ENCODE data around the gene CHST11. TPM values are rescaled to one million over a fixed set of nuclear protein-coding genes. Genes with fewer than 3 reads are reported as not detected.

Gene CHST11
- total and polyA plus RNA-seq, 10 of the 15 experiments (the other 5 are each of a cell fraction or from before 2014, with no cell fraction given): 1.9 to 38.1 (median 17.2) TPM

GRCh38 chr12:104600790-104601739 is 144.3 kb downstream of the CHST11 start:
- peaks cover 45% of the 10 kb centered on the region for H3K4me1 ChIP-seq (ENCODE audit: control insufficient read depth, insufficient read depth, low read length)
- no TSS peak for BruUV-seq (replicated peaks)
- no peak overlapping the region for H2AFZ ChIP-seq (ENCODE audit: control insufficient read depth, low read depth, low read length)
- H3K9ac ChIP-seq (ENCODE audit: control insufficient read depth, insufficient read depth, low read length): no peak overlapping the region
- 73% methylated on average over 6 of the region's 6 CpGs for WGBS (ENCODE audit: insufficient coverage, insufficient replicate concordance, low lambda C conversion rate, missing lambda C conversion rate)
- H3K36me3 ChIP-seq (ENCODE audit: control insufficient read depth in 2 of 2, insufficient read depth in 2 of 2, low read length in 1 of 2): peaks cover 0 to 6% of the 10 kb centered on the region in 2 experiments; a peak in 2 of 4 replicates
- H3K4me3 ChIP-seq: no peak overlapping the region
- H3K79me2 ChIP-seq (ENCODE audit: control insufficient read depth, insufficient read depth, low read length): peaks cover 25% of the 10 kb centered on the region
- H3K4me2 ChIP-seq (ENCODE audit: control insufficient read depth, insufficient read depth): no peak overlapping the region
- no peaks in the 10 kb centered on the region for H4K20me1 ChIP-seq (ENCODE audit: control insufficient read depth, insufficient read depth)
- POLR2A ChIA-PET: interaction anchor here (0.7 to 2.4 kb wide), 2 partner anchors 9 to 18 kb away, joined by 3 to 8 read pairs; no protein-coding TSS in a partner anchor
- H3K27ac ChIP-seq (ENCODE audit: control insufficient read depth, insufficient read depth): no peak overlapping the region
- FAIRE-seq: no peak
- no peak for TF ChIP-seq ZSCAN29 (IDR thresholded peaks at IDR 0.05)
- TF ChIP-seq YBX1 (IDR thresholded peaks at IDR 0.05): 0 out of 2 replicates have a peak, but pooled peaks have one; percentile 6
- TF ChIP-seq ZZZ3 (IDR thresholded peaks at IDR 0.05; ENCODE audit: control insufficient read depth, insufficient read length, low read depth): no peak
- TF ChIP-seq RAD21 (IDR thresholded peaks at IDR 0.05; ENCODE audit: insufficient read depth, low read depth, low read length): no peak
- TF ChIP-seq NBN (IDR thresholded peaks at IDR 0.05): peak; percentile 74; the same call in 1 of the 2 replicates
- TF ChIP-seq E2F8 (IDR thresholded peaks at IDR 0.05; ENCODE audit: low read depth, partially characterized antibody): no peak
- no peak for TF ChIP-seq TCF12 (IDR thresholded peaks at IDR 0.05; ENCODE audit: low read depth, low read length)
- peak; percentile 85 for TF ChIP-seq HDGF (IDR thresholded peaks at IDR 0.05)
- no peak for TF ChIP-seq SMARCA5 (IDR thresholded peaks at IDR 0.05)
- TF ChIP-seq ATF7 (IDR thresholded peaks at IDR 0.05; ENCODE audit: low read depth): no peak
- no peak for TF ChIP-seq MAX (IDR thresholded peaks at IDR 0.05; ENCODE audit: low read depth, low read length)
- no peak for TF ChIP-seq IKZF2 (IDR thresholded peaks at IDR 0.05)
- no peak for TF ChIP-seq ZNF592 (IDR thresholded peaks at IDR 0.05)
- no peaks in the 10 kb centered on the region for H3K27me3 ChIP-seq (replicated peaks in 1 of 2; ENCODE audit: control insufficient read depth in 2 of 2, insufficient read depth in 2 of 2, low read length in 1 of 2)
- intact Hi-C loops (cut with micrococcal nuclease; ENCODE audit: unreplicated experiment): loop anchor here (10.0 kb wide), 1 partner anchor 454 kb away; no protein-coding TSS in a partner anchor
- CTCF ChIA-PET: interaction anchor here (1.0 to 1.6 kb wide), 4 partner anchors 9 to 219 kb away, joined by 3 to 4 read pairs (median 4); no protein-coding TSS in a partner anchor
- no peak for DNase-seq (ENCODE audit: low read depth, low spot score)
- in situ Hi-C loops (cut with MboI): no loop called here
- no peak for ATAC-seq
- RAD21 ChIA-PET (ENCODE audit: unreplicated experiment): interaction anchor here (0.9 to 1.6 kb wide), 5 partner anchors 18 to 219 kb away, joined by 3 to 7 read pairs (median 4); no protein-coding TSS in a partner anchor
- no peaks in the 10 kb centered on the region; the same call in 2 of the 3 replicates for H3K9me3 ChIP-seq (replicated peaks; ENCODE audit: control insufficient read depth, insufficient read depth, low read length)
- SMC1A ChIA-PET (ENCODE audit: uncharacterized antibody, unreplicated experiment): interaction anchor here (0.6 to 4.1 kb wide), 13 partner anchors 13 to 141 kb away, joined by 3 to 18 read pairs (median 3); no protein-coding TSS in a partner anchor
